ENCODE results near the gene STAT3.
A peak's percentile ranks its signal among the peaks of the same experiment; 100 is the strongest.

The STAT3 gene

GRCh38 chr17:42312285-42313130 lies 75.7 kb downstream of the STAT3 start:
- Histone ChIP-seq H3K27ac (replicated peaks) (peak overlapping the region; percentile 43), H3K27me3 (ENCODE audit: insufficient read depth, poor library complexity, severe bottlenecking) (no peaks in the 10 kb centered on the region), H3K4me3 (replicated peaks; ENCODE audit: insufficient read depth, low read length) (no peak overlapping the region; the same call in 1 of the 2 replicates)
- peak; percentile 57 to 82 for DNase-seq (ENCODE audit: low read depth in 1 of 2, low spot score in 1 of 2)
- TF ChIP-seq GABPA (IDR thresholded peaks at IDR 0.05; ENCODE audit: low read depth) (no peak), SPI1 (IDR thresholded peaks at IDR 0.05; ENCODE audit: borderline replicate concordance, low read depth) (no peak), CTCF (IDR thresholded peaks at IDR 0.05; ENCODE audit: insufficient read depth, low read length) (peak; percentile 39), POLR2AphosphoS5 (IDR thresholded peaks at IDR 0.05; ENCODE audit: low read depth) (0 out of 2 replicates have a peak, but pooled peaks have one; percentile 29), REST (IDR thresholded peaks at IDR 0.05; ENCODE audit: insufficient replicate concordance, low read depth) (no peak)

- Histone ChIP-seq H3K27me3 (ENCODE audit: insufficient read depth, poor library complexity, severe bottlenecking) (no peaks in the 10 kb centered on the region), H3K27ac (replicated peaks) (peak overlapping the region; percentile 43), H3K4me3 (replicated peaks; ENCODE audit: insufficient read depth, low read length) (no peak overlapping the region)
- no peak for TF ChIP-seq POLR2AphosphoS5 (IDR thresholded peaks at IDR 0.05; ENCODE audit: low read depth)
- no peak for DNase-seq (ENCODE audit: low read depth in 1 of 2, low spot score in 1 of 2)
Measured at GRCh38 chr17:42312035-42312284, 76.3 kb downstream of the STAT3 start.

- H3K4me3 ChIP-seq (replicated peaks; ENCODE audit: insufficient read depth, low read length): no peak overlapping the region
- TF ChIP-seq POLR2AphosphoS5 (IDR thresholded peaks at IDR 0.05; ENCODE audit: low read depth) (no peak), GABPA (IDR thresholded peaks at IDR 0.05; ENCODE audit: low read depth) (no peak), SPI1 (IDR thresholded peaks at IDR 0.05; ENCODE audit: borderline replicate concordance, low read depth) (no peak), REST (IDR thresholded peaks at IDR 0.05; ENCODE audit: insufficient replicate concordance, low read depth) (no peak), CTCF (IDR thresholded peaks at IDR 0.05; ENCODE audit: insufficient read depth, low read length) (no peak)
- H3K27ac ChIP-seq (replicated peaks): peak overlapping the region; percentile 43
- DNase-seq (ENCODE audit: low read depth in 1 of 2, low spot score in 1 of 2): peak; percentile 71 to 91
- H3K27me3 ChIP-seq (ENCODE audit: insufficient read depth, poor library complexity, severe bottlenecking): no peaks in the 10 kb centered on the region
Measured at GRCh38 chr17:42311240-42312034, 76.8 kb downstream of the STAT3 start.

GRCh38 chr17:42310787-42311215 lies 77.4 kb downstream of the STAT3 start:
- H3K4me3 ChIP-seq (replicated peaks; ENCODE audit: insufficient read depth, low read length): no peak overlapping the region
- H3K27me3 ChIP-seq (ENCODE audit: insufficient read depth, poor library complexity, severe bottlenecking): no peaks in the 10 kb centered on the region
- DNase-seq (ENCODE audit: low read depth in 1 of 2, low spot score in 1 of 2): no peak
- H3K27ac ChIP-seq (replicated peaks): peak overlapping the region; percentile 43; the same call in 1 of the 2 replicates
- TF ChIP-seq SPI1 (IDR thresholded peaks at IDR 0.05; ENCODE audit: borderline replicate concordance, low read depth) (no peak), CTCF (IDR thresholded peaks at IDR 0.05; ENCODE audit: insufficient read depth, low read length) (no peak), POLR2AphosphoS5 (IDR thresholded peaks at IDR 0.05; ENCODE audit: low read depth) (no peak), REST (IDR thresholded peaks at IDR 0.05; ENCODE audit: insufficient replicate concordance, low read depth) (no peak), GABPA (IDR thresholded peaks at IDR 0.05; ENCODE audit: low read depth) (no peak)
